A673 (cell line): ENCODE results near the gene MRPL10. TPM values are rescaled to one million over a fixed set of nuclear protein-coding genes. Genes with fewer than 3 reads are reported as not detected.

Experiments used
- BruUV-seq: library from RNA; stranded (reverse); fragments of 400-500 nt; replicated peaks from 2 replicates; lab custom pipeline; 2021; lab: Mats Ljungman, UMichigan
- CTCF ChIA-PET: fragments of 300-600 bp; sonication (Branson Sonifier 250); formaldehyde crosslinking; loops from one replicate; lab custom pipeline; 2022; ENCODE audit warnings: antibody characterized with exemption; lab: Charles Lee
- POLR2A ChIA-PET: fragments of 300-600 bp; sonication (Branson Sonifier 250); formaldehyde crosslinking; loops from one replicate; lab custom pipeline; 2022; ENCODE audit warnings: antibody characterized with exemption; ENCODE audit not compliant: low non-redundant PET; lab: Charles Lee
- DNase-seq: peaks from one replicate; pipeline ENCODE4 v3.0.0-alpha.2; 2015; ENCODE audit warnings: low spot score
- H3K27ac ChIP-seq: fragments of 200-600 bp; sonication (generic); 2 replicates; pipeline ENCODE4 v1.5.1; 2016; ENCODE audit warnings: mixed run types, low read depth, mild to moderate bottlenecking, mixed read lengths, antibody characterized with exemption, low read length; ENCODE audit not compliant: poor library complexity, severe bottlenecking
- H3K27me3 ChIP-seq: fragments of 200-600 bp; sonication (generic); replicated peaks from 2 replicates; pipeline ENCODE4 v1.6.1; 2017; ENCODE audit warnings: mixed run types, low read depth, mild to moderate bottlenecking, mixed read lengths, antibody characterized with exemption, low read length; ENCODE audit not compliant: insufficient read depth, poor library complexity
- H3K36me3 ChIP-seq: fragments of 200-600 bp; sonication (generic); 2 replicates; pipeline ENCODE4 v1.6.1; 2016; ENCODE audit warnings: mixed run types, mild to moderate bottlenecking, mixed read lengths, antibody characterized with exemption, low read length; ENCODE audit not compliant: insufficient read depth, poor library complexity, severe bottlenecking
- H3K4me1 ChIP-seq: fragments of 200-600 bp; sonication (generic); 2 replicates; pipeline ENCODE4 v1.6.1; 2017; ENCODE audit warnings: mixed run types, mild to moderate bottlenecking, mixed read lengths, antibody characterized with exemption, low read length; ENCODE audit not compliant: insufficient read depth, poor library complexity, severe bottlenecking
- H3K4me3 ChIP-seq: fragments of 200-600 bp; sonication (generic); 2 replicates; pipeline ENCODE4 v1.5.1; 2016; ENCODE audit warnings: low read depth, mixed run types, mild to moderate bottlenecking, mixed read lengths, low read length; ENCODE audit not compliant: poor library complexity, severe bottlenecking
- H3K9me3 ChIP-seq: fragments of 200-600 bp; sonication (generic); 2 replicates; pipeline ENCODE4 v1.6.1; 2016; ENCODE audit warnings: mixed run types, low read depth, mild to moderate bottlenecking, mixed read lengths, antibody characterized with exemption, low read length; ENCODE audit not compliant: poor library complexity, severe bottlenecking
- CTCF ChIP-seq: fragments of 300-800, 200-600 bp; sonication (generic); conservative IDR thresholded peaks from 2 replicates; pipeline ENCODE4 v1.5.1; 2017; ENCODE audit warnings: low read depth, mild to moderate bottlenecking, antibody characterized with exemption, low read length, moderate library complexity, mixed read lengths
- EZH2 ChIP-seq: fragments of 200-600 bp; sonication (generic); IDR thresholded peaks from 2 replicates; pipeline ENCODE4 v1.6.1; 2017; ENCODE audit warnings: borderline replicate concordance, low read depth, mild to moderate bottlenecking, mixed read lengths, antibody characterized with exemption, low read length; ENCODE audit not compliant: poor library complexity, severe bottlenecking
- intact Hi-C: fragments of 100-400 bp; cut with micrococcal nuclease; formaldehyde crosslinking; loops from one replicate; pipeline ENCODE4 v1.10.0; 2022; ENCODE audit not compliant: unreplicated experiment
- total RNA-seq: library from RNA; stranded (reverse); gene quantifications from 2 replicates; pipeline ENCODE4 v1.2.3, GENCODE V29; 2021

MRPL10 gene
- total RNA-seq, 1 experiment from 2014 or later, result 30.5 TPM

DNA sequence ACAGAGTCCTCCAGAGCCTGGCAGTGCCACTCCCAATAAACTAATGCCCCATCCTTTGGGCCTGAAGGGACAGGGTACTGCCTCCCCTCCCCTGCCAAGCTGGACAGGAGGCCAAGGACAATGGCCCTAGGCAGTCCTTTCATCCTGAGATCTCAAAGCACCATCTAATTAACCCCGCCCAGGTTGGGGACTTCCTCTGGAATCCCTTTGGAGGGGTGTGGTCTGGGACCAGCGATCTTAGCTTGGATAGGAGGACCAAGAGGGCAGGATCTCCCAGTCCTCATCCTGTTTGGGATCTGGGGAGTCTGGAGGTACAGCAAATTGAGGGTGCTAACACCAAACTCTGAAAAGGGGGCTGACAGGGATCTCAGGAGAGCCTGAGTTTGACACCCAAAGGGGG lies 37.8 kb upstream of the MRPL10 start:
- ChIA-PET CTCF (interaction anchor here (0.5 kb wide), 1 partner anchor 47 kb away, joined by 3 read pairs; the partner anchor contains the start of gene OSBPL7), POLR2A (no interaction called here)
- Histone ChIP-seq H3K27ac (no peak overlapping the region), H3K27me3 (peaks cover under 1% of the 10 kb centered on the region), H3K4me3 (no peak overlapping the region), H3K36me3 (no peaks in the 10 kb centered on the region), H3K9me3 (no peaks in the 10 kb centered on the region), H3K4me1 (peaks cover 10% of the 10 kb centered on the region)
- BruUV-seq, result no TSS peak
- intact Hi-C loops, result no loop called here
- no peak for DNase-seq
- TF ChIP-seq EZH2 (no peak), CTCF (no peak)

- H3K4me1 ChIP-seq, result peaks cover 10% of the 10 kb centered on the region
- no peaks in the 10 kb centered on the region for H3K27me3 ChIP-seq
- ChIA-PET POLR2A (no interaction called here), CTCF (no interaction called here)
- no peak for DNase-seq
- intact Hi-C loops, result no loop called here
- TF ChIP-seq EZH2 (no peak), CTCF (no peak)
- no peak overlapping the region for H3K4me3 ChIP-seq
- H3K27ac ChIP-seq, result no peak overlapping the region
- H3K9me3 ChIP-seq, result no peaks in the 10 kb centered on the region
- no TSS peak for BruUV-seq
- H3K36me3 ChIP-seq, result no peaks in the 10 kb centered on the region
These were observed 36.6 kb upstream of the MRPL10 start for GRCh38 chr17:47867813-47868533.

DNA sequence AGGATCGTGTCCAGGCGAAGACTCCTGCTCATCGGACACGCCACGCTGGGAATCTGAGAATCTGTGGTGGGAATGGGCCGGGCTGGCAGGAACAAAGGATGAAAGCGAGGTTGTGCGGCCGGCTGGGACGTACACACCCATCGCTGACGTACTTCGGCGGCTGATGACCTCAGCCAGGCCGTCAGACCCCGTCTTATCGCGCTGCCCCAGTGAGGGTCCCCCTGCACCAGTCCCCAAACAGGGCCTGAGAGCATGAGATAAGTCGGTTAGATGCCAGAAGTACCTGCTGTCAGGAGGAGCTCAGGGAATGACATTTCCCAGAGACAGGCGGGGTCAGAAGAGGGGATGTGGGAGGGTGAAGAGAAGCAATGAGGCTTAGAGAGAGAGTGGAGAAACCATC lies 35.6 kb upstream of the MRPL10 start:
- Histone ChIP-seq H3K4me3 (no peak overlapping the region), H3K27ac (no peak overlapping the region), H3K4me1 (peaks cover 10% of the 10 kb centered on the region), H3K36me3 (no peaks in the 10 kb centered on the region), H3K27me3 (no peaks in the 10 kb centered on the region), H3K9me3 (no peaks in the 10 kb centered on the region)
- intact Hi-C loops, result no loop called here
- no TSS peak for BruUV-seq
- ChIA-PET POLR2A (no interaction called here), CTCF (no interaction called here)
- DNase-seq, result no peak
- TF ChIP-seq CTCF (no peak), EZH2 (no peak)
